ENCODE data around the gene BBS1. TPM values are rescaled to one million over a fixed set of nuclear protein-coding genes. Genes with fewer than 3 reads are reported as not detected.

The BBS1 gene
- total RNA-seq, 1 donor from 2014 or later, result 39.6 TPM

- no peak overlapping the region for H3K4me3 ChIP-seq
- TF ChIP-seq CTCF (IDR thresholded peaks at IDR 0.05), result no peak
These were observed 36.6 kb upstream of the BBS1 start for GRCh38 chr11:66473608-66474515.

GRCh38 chr11:66475349-66476172 is 34.9 kb upstream of the BBS1 start:
- peaks cover 34 to 50% of the 10 kb centered on the region in 2 donors for H3K36me3 ChIP-seq

More at GRCh38 chr11:66473608-66474515, 36.6 kb upstream of the BBS1 start:
- H3K36me3 ChIP-seq, result peaks cover 34 to 53% of the 10 kb centered on the region in 2 donors
- no peaks in the 10 kb centered on the region for H3K27me3 ChIP-seq
- DNase-seq (ENCODE audit: low spot score in 2 of 2), result no peak
- peaks cover 0 to 4% of the 10 kb centered on the region in 2 donors for H3K4me1 ChIP-seq
- H3K9me3 ChIP-seq, result no peaks in the 10 kb centered on the region
- H3K27ac ChIP-seq, result no peak overlapping the region
- intact Hi-C loops (cut with DNase I), result no loop called here

GRCh38 chr11:66476173-66476840 is 34.1 kb upstream of the BBS1 start:
- Histone ChIP-seq H3K36me3 (peaks cover 31 to 45% of the 10 kb centered on the region in 2 donors), H3K27ac (no peak overlapping the region), H3K9me3 (no peaks in the 10 kb centered on the region), H3K4me3 (no peak overlapping the region), H3K4me1 (peaks cover 0 to 13% of the 10 kb centered on the region in 2 donors), H3K27me3 (no peaks in the 10 kb centered on the region)
- intact Hi-C loops (cut with DNase I), result no loop called here
- DNase-seq (ENCODE audit: low spot score in 2 of 2), result no peak
- no peak for TF ChIP-seq CTCF (IDR thresholded peaks at IDR 0.05)

More at GRCh38 chr11:66475349-66476172, 34.9 kb upstream of the BBS1 start:
- no peaks in the 10 kb centered on the region for H3K27me3 ChIP-seq
- no peak overlapping the region for H3K4me3 ChIP-seq
- no peak overlapping the region for H3K27ac ChIP-seq
- intact Hi-C loops (cut with DNase I), result no loop called here
- TF ChIP-seq CTCF (IDR thresholded peaks at IDR 0.05), result no peak
- H3K4me1 ChIP-seq, result peaks cover 0 to 8% of the 10 kb centered on the region in 2 donors
- no peak for DNase-seq (ENCODE audit: low spot score in 2 of 2)
- no peaks in the 10 kb centered on the region for H3K9me3 ChIP-seq

GRCh38 chr11:66476841-66477251 is 33.6 kb upstream of the BBS1 start:
- TF ChIP-seq CTCF (IDR thresholded peaks at IDR 0.05), result no peak
- Histone ChIP-seq H3K27ac (no peak overlapping the region), H3K9me3 (no peaks in the 10 kb centered on the region), H3K4me3 (no peak overlapping the region), H3K27me3 (no peaks in the 10 kb centered on the region), H3K36me3 (peaks cover 29 to 41% of the 10 kb centered on the region in 2 donors), H3K4me1 (peaks cover 0 to 13% of the 10 kb centered on the region in 2 donors)
- intact Hi-C loops (cut with DNase I), result no loop called here
- no peak for DNase-seq (ENCODE audit: low spot score in 2 of 2)

All from ascending aorta (tissue), 2 donors.